ENCODE data around the gene THEM5. TPM values are rescaled to one million over a fixed set of nuclear protein-coding genes. Genes with fewer than 3 reads are reported as not detected.
"Not testable (repeated sequence)": the region's sequence is repeated elsewhere in the genome, so short reads cannot be mapped to it uniquely, and the experiment has no call there.

THEM5 gene
- total RNA-seq, 1 donor from 2014 or later = not detected

DNA sequence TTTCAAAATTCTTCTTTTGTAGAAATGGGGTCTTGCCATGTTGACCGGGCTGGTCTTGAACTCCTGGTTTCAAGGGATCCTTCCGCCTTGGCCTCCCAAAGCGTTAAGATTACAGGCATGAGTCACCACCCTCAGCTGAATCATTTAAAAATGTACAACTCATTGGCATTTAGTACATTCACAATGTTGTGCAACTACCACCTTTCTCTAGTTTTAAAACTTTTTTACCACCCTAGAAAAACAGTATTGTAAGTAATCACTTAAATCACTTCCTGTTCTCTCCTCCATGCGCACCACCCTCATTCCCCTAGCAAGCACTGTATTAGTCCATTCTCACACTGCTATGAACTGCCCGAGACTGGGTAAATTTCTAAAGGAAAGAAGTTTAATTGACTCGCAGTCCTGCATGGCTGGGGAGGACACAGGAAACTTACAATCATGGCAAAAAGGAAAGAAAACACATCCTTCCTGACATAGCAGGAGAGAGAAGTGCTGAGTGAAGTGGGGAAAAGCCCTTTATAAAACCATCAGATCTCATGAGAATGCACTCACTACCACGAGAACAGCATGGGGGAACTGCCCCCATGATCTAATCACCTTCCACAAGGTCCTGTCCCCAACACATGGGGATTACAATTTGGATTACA is 14.4 kb upstream of the THEM5 start:
- peak; percentile 43 for DNase-seq (ENCODE audit: low read depth, low spot score)

DNA sequence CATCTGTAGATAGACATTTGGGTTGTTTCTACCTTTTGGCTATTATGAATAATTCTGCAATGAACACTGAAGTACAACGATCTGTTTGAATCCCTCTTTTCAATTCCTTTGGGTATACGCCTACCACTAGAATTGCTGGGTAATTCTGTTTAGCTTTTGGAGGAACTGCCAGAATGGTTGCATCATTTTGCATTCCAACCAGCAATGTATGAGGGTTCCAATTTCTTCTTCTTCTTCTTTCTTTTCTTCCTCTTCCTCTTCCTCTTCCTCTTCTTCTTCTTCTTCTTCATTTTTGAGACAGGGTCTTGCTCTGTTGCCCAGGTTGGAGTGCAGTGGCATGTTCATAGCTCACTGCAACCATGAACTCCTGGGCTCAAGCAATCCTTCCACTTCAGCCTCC is 13.8 kb upstream of the THEM5 start:
- no peak for DNase-seq (ENCODE audit: low read depth, low spot score)

DNA sequence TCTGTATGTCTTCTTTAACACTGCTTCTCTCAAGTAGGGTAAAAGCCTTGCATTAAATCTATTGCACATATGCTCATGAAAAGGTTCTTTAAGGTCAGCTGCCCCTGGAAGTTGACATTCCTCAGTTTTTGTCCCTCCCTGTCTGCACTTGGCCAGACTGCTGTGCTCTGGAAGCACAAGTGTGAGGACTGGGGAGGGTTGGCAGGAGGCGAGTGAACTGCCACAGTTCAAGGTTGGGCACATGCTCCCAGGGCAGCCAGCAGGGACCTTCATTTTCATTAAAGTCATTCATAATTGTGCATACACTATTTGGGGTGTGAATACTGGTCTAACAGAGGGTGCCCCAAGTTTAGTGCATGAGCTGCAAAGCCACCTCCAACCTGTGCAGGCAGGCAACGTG is 10.9 kb upstream of the THEM5 start:
- DNase-seq (ENCODE audit: low read depth, low spot score) = no peak

- DNase-seq (ENCODE audit: low read depth, low spot score) = no peak
These were observed 9.1 kb upstream of the THEM5 start for GRCh38 chr1:151862604-151863003.

- DNase-seq (ENCODE audit: low read depth, low spot score) = no peak
These were observed 7.1 kb upstream of the THEM5 start for GRCh38 chr1:151860504-151861187.

- no peak for DNase-seq (ENCODE audit: low read depth, low spot score)
These were observed 6.4 kb upstream of the THEM5 start for GRCh38 chr1:151859891-151860293.

- no peak for DNase-seq (ENCODE audit: low read depth, low spot score)
These were observed 5.6 kb upstream of the THEM5 start for GRCh38 chr1:151858886-151859665.

- no peak for DNase-seq (ENCODE audit: low read depth, low spot score)
These were observed 4.7 kb upstream of the THEM5 start for GRCh38 chr1:151858030-151858746.

DNA sequence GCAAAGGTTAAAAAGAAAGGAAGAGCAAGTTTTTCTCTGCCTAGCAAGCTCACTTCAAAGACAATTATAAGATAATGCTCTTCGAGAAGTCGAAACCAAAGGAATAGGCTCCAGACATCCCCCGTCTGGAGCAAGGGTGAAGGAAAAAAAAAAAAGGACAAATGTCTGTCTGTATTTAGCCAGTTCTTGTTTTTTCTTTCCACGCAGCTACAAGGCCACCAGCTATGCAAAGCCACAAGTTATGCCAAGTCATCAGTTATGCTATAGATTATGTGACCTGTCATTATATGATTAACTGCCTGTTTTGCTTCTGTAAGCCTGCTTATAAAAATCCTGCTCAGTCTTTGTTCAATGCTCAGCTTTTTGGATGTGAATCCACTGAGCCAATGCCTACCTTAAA is 2.4 kb upstream of the THEM5 start:
- DNase-seq (ENCODE audit: low read depth, low spot score) = no peak

GRCh38 chr1:151855516-151855915 is 2.0 kb upstream of the THEM5 start:
- DNase-seq (ENCODE audit: low read depth, low spot score) = not testable (repeated sequence)

GRCh38 chr1:151854658-151855057 is 1.1 kb upstream of the THEM5 start:
- no peak for DNase-seq (ENCODE audit: low read depth, low spot score)

DNA sequence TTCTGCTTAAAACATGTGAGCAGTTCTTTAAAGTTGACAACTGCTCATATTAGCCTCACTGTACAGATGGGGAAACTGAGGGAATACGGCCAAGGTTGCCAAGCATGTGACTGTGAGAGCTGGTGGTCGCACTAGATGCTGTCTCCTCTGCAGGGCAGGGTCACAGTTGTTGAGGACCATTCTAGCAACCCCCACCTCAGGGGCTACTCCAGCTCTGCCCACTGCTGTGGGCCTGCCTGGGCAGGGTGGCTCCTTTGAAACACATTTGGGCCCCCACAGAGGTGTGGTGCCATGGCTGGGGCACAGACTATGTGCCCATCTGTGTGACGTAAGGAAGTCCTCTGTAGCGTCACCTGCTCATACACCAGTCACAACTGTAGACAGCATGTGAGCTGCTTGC is 779 bp downstream of the THEM5 start:
- no peak for DNase-seq (ENCODE audit: low read depth, low spot score)

- DNase-seq (ENCODE audit: low read depth, low spot score) = no peak
These were observed 1.6 kb downstream of the THEM5 start for GRCh38 chr1:151851886-151852285.

DNA sequence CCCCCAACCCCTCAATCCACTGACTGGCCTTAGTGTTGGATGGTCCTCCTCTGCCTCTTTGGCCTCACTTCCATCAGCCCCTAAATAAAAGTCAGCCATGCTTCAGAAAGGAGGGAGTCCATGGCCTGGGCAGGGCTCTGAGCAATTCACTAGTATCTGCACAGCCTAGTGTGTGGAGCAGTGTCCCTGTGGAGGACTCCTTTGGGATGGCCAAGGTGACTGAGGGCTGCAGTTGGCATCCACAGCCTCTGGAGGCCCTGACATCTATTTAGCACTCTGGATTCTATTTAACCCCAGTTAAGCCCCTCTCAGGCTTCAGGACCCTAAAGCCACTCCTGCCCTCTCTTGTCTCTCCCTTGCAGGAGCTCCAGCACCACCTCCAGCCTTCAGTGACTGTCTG is 3.6 kb downstream of the THEM5 start:
- DNase-seq (ENCODE audit: low read depth, low spot score) = no peak

DNA sequence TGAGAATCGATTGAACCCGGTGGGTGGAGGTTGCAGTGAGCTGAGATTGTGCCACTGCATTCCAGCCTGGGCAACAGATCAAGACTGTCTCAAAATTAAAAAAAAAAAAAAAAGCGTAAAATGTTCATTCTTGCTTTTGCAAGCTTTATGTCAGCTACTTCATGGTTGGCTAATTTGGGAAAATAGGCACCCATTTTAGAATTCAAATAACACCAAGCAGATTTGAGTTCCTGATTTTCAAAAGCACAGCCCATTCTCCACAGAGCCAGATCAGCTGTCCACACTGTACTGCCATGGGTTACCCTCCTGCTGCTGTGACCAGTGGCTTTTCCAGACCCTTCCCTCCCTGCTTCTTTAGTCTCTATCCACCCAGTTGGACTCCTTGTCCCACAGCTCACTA is 4.4 kb downstream of the THEM5 start:
- no peak for DNase-seq (ENCODE audit: low read depth, low spot score)

- DNase-seq (ENCODE audit: low read depth, low spot score) = peak; percentile 76
These were observed 5.5 kb downstream of the THEM5 start for GRCh38 chr1:151847867-151848596.

GRCh38 chr1:151846686-151847237 is 6.8 kb downstream of the THEM5 start:
- DNase-seq (ENCODE audit: low read depth, low spot score) = no peak

DNA sequence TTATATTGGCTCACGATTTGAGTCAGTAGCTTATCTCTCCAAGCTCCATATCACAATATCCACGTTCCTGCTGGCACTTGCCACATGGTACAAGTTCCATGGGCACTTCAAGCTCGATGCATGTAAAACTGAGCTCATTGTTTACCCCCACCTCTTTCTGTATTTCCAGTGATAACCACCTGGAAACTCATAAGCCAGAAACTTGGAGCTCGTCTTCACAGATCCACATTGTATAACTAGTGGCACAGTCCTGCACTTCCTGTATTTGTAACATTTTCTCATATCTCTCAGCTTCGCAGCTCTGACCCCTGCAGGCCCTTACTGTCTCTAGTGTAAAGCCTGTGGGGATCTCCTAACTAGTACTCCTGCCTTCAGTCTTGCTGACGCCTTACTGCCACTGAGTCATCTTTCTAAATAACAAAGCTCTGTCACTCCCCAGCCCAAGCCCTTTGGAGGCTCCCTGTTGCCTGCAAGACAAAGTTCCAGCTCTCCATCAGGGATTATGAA is 7.4 kb downstream of the THEM5 start:
- no peak for DNase-seq (ENCODE audit: low read depth, low spot score)

DNA sequence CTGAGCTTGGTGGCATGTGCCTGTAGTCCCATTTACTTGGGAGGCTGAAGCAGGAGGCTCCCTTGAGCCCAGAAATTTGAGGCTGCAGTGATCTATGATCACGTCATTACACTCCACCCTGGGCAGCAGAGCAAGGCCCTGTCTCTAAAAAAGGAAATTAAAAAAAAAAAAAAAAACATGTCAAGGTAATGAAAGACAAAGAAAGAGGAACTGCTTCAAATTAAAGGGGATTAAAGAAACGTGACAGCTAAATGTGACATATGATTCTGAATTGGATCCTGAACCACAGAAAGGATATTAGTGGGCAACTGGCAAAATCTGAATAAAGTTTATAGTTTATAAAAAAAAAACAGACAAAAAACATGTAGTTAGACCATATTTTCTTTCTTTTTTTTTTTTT is 10.1 kb downstream of the THEM5 start:
- DNase-seq (ENCODE audit: low read depth, low spot score) = no peak

GRCh38 chr1:151841141-151841540 is 12.4 kb downstream of the THEM5 start:
- DNase-seq (ENCODE audit: low read depth, low spot score) = no peak

GRCh38 chr1:151840421-151840820 is 13.1 kb downstream of the THEM5 start:
- DNase-seq (ENCODE audit: low read depth, low spot score) = no peak

Data from pulmonary artery endothelial cell (primary cell).